Hippocampal formation (tissue), 2 donors: ENCODE results near the gene CAPNS1.

Source experiments
- DNase-seq, 2 donors: peaks; one replicate each; lab custom pipeline; 2025; lab: John Stamatoyannopoulos, UW

The CAPNS1 gene

DNA sequence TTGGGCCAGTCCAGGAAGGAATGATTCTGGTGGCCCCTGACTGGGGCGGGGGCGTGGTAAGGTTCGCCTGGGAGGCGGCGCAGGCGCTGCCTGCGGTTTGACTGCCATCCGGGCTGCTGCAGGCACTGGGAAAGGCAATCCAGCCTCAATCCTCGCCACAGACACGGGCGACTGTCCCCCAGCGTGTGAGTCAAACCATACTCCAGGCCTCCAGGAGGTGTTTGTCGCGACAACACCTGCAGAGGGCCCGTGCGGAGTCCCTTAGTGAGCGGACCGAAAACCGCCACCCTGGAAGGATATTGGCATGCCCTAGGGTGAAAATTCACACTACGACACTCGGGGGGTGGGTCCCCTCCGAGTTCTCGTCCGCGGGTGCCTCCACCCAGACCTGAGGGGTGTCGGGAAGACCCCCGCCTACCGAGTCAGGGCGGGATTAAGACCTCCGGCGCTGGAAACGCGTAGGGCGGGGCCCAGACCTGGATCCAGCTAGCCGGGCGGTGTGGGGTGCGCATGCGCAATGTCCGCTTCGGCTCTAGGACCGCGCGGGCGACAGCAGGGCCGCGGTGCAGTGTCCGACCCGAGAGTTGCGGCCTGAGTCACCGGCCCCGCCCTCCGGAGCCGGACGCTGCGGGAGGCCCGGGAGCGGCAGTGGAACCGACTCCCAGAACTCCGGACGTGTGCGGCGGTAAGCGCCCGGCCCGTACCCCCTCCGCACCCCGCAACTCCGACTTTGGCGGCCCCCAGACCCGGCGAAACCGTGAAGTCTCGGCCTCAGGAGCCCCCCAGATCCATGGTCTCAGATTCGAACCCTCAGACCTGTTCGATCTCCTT is at the start of gene CAPNS1:
Gene CAPNS1 (plus strand): TSS at position 594 of the 831 bp plus-strand sequence. CDS start 946 bp downstream, outside the sequence.
- peak; percentile 92 to 96 for DNase-seq

DNA sequence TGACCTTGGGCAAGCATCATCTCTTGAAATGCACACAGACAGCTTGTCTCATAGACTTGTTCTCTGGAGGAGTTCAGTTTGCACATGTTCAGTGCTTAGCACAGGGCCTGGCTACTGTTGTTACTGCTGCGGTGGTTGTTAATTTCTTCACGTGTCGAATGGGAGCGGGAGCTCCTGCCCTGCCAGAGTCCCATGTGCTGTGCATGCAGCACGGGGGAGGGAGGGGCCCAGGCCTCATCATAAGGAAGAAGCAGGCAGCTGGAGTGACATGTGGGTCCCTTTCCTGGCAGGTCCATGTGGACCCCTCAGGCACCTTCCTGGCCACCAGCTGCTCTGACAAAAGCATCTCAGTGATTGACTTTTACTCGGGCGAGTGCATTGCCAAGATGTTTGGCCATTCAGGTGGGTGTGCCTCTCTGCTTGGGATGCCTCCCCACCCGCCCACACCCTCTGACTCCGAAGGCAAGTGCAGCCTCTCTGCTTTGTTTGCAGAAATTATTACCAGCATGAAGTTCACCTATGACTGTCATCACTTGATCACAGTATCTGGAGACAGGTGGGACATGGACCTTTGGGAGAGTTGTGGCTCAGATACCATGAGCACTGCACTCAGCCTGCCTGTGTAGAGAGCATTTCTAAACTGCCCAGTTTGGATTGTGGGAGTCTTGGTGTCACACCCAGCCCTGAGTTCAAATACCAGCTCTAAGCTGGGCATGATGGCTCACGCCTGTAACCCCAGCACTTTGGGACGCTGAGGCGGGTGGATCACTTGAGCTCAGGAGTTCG is 48.8 kb upstream of the CAPNS1 start:
- no peak for DNase-seq

DNA sequence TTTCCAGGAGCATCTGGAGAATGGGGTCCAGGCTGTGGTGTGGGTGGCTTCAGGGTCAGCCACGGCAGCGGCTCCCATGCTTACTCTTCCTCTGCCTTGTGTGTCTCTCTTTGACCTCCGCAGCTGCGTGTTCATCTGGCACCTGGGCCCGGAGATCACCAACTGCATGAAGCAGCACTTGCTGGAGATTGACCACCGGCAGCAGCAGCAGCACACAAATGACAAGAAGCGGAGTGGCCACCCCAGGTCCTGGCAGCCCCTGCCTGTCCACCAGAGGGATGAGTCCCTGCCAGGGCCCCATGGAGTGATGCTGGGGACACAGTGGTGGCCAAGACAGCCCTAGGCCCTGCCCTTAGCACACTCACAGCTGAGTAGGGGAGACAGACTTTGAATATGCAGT is 47.3 kb upstream of the CAPNS1 start:
- no peak for DNase-seq

- no peak for DNase-seq
Measured at GRCh38 chr19:36093146-36093662, 46.7 kb upstream of the CAPNS1 start.

GRCh38 chr19:36093687-36094086 is 46.2 kb upstream of the CAPNS1 start:
- DNase-seq = peak; percentile 51 to 62

GRCh38 chr19:36097036-36097435 is 42.8 kb upstream of the CAPNS1 start:
- DNase-seq = peak; percentile 85 to 93

GRCh38 chr19:36099166-36099785 is 40.6 kb upstream of the CAPNS1 start:
- DNase-seq = no peak

- DNase-seq = no peak
Measured at GRCh38 chr19:36100476-36100875, 39.4 kb upstream of the CAPNS1 start.

DNA sequence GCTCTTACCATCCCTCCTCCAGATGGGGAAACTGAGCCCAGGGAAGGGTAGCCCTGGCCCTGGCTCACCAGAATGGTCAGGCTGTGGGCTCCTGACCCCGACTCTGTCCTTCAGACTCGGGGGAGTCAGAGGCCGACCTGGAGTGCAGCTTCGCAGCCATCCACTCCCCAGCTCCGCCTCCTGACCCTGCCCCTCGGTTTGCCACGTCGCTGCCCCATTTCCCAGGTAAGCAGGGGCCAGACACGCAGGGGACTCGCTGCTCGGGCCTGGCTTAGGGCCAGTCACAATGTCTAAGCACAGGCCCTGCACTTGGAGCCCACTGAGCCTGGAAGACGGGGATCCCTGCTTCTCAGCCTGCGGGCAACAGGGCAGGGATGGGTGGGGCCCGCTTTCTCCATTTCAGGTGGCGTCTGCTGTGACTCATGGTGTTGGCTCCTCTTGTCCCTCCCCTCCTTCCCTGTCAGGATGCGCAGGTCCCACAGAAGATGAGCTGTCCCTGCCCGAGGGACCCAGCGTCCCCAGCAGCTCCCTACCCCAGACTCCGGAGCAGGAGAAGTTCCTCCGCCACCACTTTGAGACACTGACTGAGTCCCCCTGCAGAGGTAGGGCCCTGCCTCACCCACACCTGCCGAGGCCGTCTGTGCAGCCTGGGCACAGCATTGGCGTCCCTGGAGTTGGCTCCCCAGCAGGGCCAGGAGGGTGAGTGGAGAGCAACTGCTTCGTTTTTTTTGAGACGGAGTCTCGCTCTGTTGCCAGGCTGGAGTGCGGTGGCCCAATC is 38.1 kb upstream of the CAPNS1 start:
- no peak for DNase-seq

- no peak for DNase-seq
Measured at GRCh38 chr19:36103040-36103626, 36.7 kb upstream of the CAPNS1 start.

DNA sequence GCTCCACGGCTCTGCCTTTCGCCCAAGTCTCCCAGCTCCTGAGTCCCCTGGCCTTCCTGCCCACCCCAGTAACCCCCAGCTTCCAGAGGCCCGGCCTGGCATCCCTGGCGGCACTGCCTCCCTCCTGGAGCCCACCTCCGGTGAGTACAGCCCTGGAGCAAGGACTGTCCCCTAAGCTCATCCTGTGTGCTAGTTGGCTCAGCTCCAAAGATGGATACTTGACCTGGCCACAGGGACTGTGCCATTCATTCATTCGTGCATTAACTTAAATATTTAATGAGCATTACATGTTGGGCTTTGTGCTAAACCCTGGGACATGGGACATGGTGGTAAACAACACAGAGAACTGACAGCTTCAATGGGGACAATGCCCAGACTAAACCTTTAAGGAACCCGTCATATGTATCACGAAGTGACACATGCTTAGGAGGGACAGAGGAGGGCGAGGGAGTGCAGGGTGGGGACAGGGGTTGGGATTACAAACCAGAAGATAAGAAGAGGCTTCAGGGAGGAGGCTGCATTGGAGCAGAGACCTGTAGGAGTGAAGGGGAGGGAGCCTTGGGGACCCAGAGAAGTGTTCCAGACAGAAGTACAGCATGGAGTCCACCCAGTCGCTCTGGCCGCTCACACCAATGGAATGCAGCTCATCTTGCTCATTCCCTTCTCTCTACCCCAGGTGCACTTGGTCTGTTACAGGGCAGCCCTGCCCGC is 35.9 kb upstream of the CAPNS1 start:
- DNase-seq = no peak

DNA sequence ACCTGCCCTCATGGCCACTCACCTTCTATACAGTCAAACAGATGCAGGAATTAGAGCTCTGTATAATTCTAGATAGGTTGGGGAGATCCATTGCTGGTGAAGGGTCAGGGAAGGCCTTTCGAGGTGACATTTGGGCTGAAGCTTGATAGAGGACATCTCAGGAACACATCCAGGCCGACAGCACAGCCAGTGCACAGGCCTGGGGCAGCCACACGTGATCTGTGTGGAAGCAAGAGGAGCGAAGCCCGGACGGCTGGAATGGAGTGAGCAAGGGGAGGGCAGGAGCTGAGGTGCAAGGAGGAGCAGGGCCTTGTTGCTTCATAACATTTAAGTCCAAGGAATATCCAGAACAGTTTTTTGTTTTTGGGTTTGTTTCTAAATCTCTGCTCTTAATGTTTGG is 33.4 kb upstream of the CAPNS1 start:
- DNase-seq = no peak

DNA sequence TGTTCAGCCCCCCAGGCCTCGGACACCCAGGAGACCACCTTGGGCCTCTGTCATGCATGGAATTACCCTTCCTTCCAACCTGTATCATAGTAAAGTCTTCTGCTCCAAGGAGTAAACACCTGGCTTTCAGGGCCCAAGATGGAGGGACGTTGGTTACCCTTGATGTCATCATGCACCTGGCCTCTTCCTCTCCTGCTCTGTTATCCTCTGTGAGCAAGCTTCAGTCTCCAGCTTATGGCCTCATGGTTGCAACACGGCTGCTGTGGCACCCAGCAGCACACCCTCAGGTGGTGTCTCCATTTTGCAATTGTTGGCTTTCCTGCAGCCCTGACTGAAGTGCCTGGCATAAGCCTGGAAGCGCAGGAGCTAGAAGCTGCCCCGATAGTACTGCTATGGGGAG is 32.9 kb upstream of the CAPNS1 start:
- no peak for DNase-seq

- no peak for DNase-seq
Measured at GRCh38 chr19:36108684-36109083, 31.2 kb upstream of the CAPNS1 start.

GRCh38 chr19:36110487-36111199 is 29.2 kb upstream of the CAPNS1 start, which contains the start of gene OVOL3:
OVOL3 (plus strand) TSS chr19:36111143; CDS start chr19:36111203, 60 bp downstream.
- DNase-seq = no peak

GRCh38 chr19:36111200-36111539 is 28.7 kb upstream of the CAPNS1 start:
- DNase-seq = no peak

DNA sequence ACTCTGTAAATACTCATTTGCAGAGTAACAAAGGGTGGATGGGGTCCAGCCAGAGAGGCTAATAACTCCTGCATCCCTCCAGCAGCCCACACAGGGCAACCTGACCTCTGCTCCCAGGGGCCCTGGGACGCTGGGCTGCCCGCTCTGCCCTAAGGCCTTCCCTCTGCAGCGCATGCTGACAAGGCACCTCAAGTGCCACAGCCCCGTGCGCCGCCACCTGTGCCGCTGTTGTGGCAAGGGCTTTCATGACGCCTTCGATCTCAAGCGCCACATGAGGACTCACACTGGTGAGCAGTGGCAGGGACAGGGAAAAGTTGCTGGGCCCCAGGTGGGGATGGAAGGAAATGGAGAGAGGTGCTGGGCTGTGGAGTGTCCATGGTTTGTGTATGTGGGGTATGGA is 27.2 kb upstream of the CAPNS1 start:
- DNase-seq = no peak

DNA sequence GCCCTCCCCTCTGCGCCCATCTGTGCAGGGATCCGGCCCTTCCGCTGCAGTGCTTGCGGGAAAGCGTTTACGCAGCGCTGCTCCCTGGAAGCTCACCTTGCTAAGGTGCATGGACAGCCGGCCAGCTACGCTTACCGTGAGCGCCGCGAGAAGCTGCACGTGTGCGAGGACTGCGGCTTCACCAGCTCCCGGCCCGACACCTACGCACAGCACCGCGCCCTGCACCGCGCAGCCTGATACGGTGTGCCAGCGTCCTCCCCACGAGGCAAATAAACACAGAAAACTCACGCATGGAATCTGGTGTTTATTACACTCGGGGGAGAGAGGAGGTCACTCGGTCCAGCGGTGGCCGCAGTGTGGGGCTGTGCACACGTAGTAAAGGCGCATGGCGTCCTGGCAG is 26.4 kb upstream of the CAPNS1 start:
- DNase-seq = no peak

DNA sequence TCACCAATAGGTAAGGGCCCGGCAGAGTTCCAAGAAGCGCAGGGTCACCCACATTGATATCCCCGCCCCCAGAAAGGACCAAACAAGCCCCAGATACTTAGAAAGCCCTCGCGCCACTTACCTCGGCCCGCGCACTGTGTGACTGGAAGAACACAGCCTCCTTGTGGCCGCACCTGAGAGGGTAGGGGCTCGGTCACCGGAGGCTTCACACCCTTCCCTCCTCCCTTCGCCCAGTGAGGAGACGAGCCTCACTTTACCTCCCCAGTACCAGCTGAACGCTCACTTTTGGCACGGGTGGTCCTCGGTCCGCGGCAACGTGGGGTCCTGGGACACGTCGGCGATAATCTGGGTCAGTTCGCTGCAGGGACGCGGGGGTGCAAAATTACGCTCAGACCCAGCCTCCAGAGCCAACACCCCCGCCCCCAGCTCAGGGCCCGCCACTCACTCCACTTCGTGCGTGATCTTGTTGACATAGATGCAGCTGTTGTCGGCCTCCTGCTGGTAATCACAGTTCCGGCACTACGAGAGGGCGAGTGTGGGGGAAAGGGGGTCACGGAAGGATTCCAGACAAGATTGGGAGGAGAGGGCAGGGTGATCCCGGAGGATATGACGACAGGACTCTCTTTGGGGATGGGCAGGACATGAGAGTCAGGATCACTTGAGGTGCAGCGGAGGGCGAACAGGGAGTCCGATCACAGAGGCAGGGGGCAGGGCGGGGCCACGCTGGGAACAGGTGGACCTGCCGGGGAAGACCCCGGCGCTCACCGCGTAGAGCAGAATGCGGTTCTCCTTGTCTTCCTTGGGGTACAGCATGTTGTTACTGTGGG is 25.8 kb upstream of the CAPNS1 start:
- peak in 1 of 2 donors; percentile 29 for DNase-seq
